IPS-18a (cell line): ENCODE data around the gene DACH2.

ENCODE experiments used
- H3K27ac ChIP-seq: one replicate; pipeline ENCODE4 v1.5.1; 2013; ENCODE audit warnings: low read length
- H3K27me3 ChIP-seq: one replicate; pipeline ENCODE4 v1.6.1; 2013; ENCODE audit warnings: mild to moderate bottlenecking, low read length; ENCODE audit not compliant: control insufficient read depth, insufficient read depth
- H3K36me3 ChIP-seq: one replicate; pipeline ENCODE4 v1.6.1; 2013; ENCODE audit warnings: low read depth, low read length; ENCODE audit not compliant: control insufficient read depth
- H3K4me1 ChIP-seq: one replicate; pipeline ENCODE4 v1.6.1; 2013; ENCODE audit warnings: low read depth, low read length; ENCODE audit not compliant: control insufficient read depth
- H3K4me3 ChIP-seq: one replicate; pipeline ENCODE4 v1.5.1; 2013; ENCODE audit warnings: low read length
- H3K9ac ChIP-seq: one replicate; pipeline ENCODE4 v1.6.1; 2013; ENCODE audit warnings: mild to moderate bottlenecking, low read length, moderate library complexity
- H3K9me3 ChIP-seq: one replicate; pipeline ENCODE4 v1.6.1; 2013; ENCODE audit warnings: low read depth, low read length; ENCODE audit not compliant: control insufficient read depth

DACH2 gene

DNA sequence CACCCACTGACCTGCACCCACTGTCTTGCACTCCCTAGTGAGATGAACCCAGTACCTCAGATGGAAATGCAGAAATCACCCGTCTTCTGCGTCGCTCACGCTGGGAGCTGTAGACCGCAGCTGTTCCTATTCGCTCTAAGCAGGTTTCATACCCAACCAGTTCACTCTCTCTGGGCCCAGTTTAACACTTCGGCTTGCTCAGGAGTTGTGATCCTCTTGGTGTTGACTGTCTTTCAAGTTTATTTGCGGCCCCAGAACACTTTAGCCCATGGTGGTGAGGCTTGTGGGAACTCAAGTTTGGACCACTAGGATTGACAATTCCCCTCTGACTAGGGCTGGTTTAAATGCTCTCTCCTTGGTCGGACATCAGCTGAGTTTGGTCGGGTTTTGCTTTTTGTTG is 147.0 kb downstream of the DACH2 start:
- Histone ChIP-seq H3K27ac (no peak overlapping the region), H3K9me3 (no peaks in the 10 kb centered on the region), H3K4me1 (peaks cover 3% of the 10 kb centered on the region), H3K27me3 (no peaks in the 10 kb centered on the region), H3K36me3 (no peaks in the 10 kb centered on the region), H3K4me3 (no peak overlapping the region), H3K9ac (no peak overlapping the region)

DNA sequence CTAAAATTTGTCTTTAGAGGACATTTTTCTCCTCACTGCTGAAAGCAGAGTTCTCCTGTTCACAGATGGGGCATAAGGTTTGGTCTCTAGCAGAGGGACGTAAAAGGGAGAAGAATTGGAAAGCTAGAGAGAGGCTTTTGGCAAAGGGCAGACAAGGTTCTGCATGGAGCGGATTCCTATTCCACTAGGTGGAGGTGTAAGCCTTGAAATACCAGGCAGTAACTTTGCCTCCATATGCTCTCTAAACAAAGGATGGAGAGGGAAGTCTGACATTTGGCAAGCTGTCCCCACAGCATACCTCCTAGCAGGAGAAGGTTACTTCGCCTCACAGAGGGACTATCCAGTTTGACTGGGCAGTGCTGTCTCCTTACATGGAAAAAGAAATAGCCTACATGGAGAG is 174.7 kb downstream of the DACH2 start:
- no peak overlapping the region for H3K27ac ChIP-seq
- H3K4me3 ChIP-seq, result no peak overlapping the region
- peaks cover 43% of the 10 kb centered on the region for H3K9me3 ChIP-seq
- no peaks in the 10 kb centered on the region for H3K27me3 ChIP-seq
- H3K4me1 ChIP-seq, result no peaks in the 10 kb centered on the region
- H3K9ac ChIP-seq, result no peak overlapping the region
- no peaks in the 10 kb centered on the region for H3K36me3 ChIP-seq

DNA sequence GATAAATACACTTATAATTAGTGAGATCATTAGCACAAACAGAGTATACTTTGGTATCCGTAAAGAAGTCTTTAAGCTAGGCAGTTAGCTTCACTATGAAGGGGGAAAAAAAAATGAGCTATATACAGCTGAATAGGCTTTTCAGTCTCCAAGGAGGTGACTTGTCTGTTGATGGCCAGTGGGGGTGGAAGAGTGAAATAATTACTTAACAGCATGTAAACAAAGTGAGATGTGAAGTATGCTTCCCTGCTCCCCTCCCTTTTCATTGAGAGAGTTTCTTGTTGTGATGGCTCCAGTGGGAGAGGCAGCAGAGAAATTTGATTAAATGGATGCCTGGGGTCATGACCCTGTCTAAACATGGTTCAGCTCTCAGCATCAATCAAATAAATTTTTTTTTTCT is 180.9 kb downstream of the DACH2 start:
- Histone ChIP-seq H3K9me3 (peaks cover 2% of the 10 kb centered on the region), H3K27me3 (no peaks in the 10 kb centered on the region), H3K27ac (no peak overlapping the region), H3K4me3 (no peak overlapping the region), H3K36me3 (no peaks in the 10 kb centered on the region), H3K4me1 (no peaks in the 10 kb centered on the region), H3K9ac (no peak overlapping the region)

DNA sequence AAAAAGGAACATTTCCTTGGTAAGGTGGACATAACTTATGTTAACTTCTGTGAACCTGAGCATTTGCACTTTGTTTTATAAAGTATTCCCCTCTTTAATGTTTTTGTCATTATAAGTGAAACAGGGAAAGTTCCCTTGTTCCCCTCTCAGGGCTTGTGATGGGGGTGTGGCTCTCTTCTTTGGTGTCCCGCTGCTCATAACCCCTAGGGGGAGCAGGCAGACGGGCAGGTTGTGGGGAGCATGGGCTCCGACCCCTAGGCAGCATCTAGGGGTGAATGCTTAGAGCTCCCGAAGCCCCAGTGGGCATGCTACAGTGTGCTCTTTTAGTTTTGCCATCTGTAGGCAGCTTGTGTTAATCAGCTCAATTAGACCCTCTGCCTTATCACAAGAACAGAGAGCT is 200.4 kb downstream of the DACH2 start:
- no peaks in the 10 kb centered on the region for H3K27me3 ChIP-seq

DNA sequence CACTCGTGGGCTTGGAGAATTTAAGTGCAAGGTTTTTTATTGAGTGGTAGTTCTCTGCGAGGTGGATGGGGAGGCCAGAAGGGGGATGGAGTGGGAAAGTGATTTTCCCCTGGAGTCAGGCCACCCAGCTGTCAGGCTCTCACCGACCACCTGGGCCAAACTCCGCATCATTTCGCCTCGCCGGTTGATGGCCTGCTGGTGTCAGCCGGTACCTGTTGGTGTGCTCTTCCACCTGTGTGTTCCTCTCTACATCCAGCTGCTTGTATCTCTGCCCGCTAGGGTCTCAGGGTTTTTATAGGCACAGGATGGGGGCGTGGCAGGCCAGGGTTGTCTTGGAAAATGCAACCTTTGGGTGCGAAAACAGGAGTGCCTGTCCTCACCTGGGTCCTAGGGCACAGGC is 200.9 kb downstream of the DACH2 start:
- no peak overlapping the region for H3K27ac ChIP-seq
- H3K9ac ChIP-seq, result no peak overlapping the region
- H3K4me3 ChIP-seq, result no peak overlapping the region
- H3K27me3 ChIP-seq, result no peaks in the 10 kb centered on the region
- H3K4me1 ChIP-seq, result no peaks in the 10 kb centered on the region
- H3K36me3 ChIP-seq, result no peaks in the 10 kb centered on the region
- H3K9me3 ChIP-seq, result no peaks in the 10 kb centered on the region

More for the DNA sequence above, 200.4 kb downstream of the DACH2 start:
- no peak overlapping the region for H3K9ac ChIP-seq
- no peaks in the 10 kb centered on the region for H3K36me3 ChIP-seq
- H3K4me1 ChIP-seq, result no peaks in the 10 kb centered on the region
- H3K27ac ChIP-seq, result no peak overlapping the region
- H3K4me3 ChIP-seq, result no peak overlapping the region
- no peaks in the 10 kb centered on the region for H3K9me3 ChIP-seq

DNA sequence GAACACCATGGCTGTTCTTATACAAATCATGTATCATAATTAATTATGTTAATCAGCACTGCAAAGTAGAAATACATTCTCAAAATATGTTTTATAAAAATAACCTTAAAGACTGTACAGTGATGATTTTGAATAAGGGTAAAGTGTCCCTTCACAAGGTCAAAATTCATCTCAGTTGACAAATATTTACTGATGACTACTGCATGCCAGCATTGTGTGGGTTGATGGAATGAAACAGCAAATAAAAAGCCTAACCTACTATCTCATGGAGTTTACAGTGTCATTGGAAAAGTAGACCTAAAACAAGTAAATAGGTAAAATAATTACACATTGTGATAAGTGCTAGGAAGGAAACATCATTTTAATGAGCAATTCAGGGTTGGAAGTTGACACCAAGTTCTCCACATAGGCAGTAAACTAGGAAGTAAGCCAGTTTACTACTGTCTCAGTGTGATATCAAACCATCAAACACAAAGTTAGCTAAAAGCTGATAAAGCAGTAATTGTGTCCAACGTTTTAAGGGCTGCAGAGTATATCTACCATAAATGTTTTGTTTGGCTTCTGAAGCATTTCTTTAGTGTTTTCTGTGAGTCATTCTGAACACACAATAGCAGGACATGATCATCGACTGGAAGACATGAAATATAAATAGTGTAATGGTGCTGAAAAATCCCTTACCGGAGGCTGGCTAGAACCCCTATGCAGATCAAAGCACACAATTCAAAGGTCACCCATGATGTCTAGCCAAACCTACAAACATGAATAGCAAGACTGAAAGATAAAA is 221.8 kb downstream of the DACH2 start:
- no peaks in the 10 kb centered on the region for H3K27me3 ChIP-seq
- no peak overlapping the region for H3K4me3 ChIP-seq
- H3K27ac ChIP-seq, result no peak overlapping the region
- H3K36me3 ChIP-seq, result no peaks in the 10 kb centered on the region
- H3K4me1 ChIP-seq, result no peaks in the 10 kb centered on the region
- H3K9ac ChIP-seq, result no peak overlapping the region
- no peaks in the 10 kb centered on the region for H3K9me3 ChIP-seq

DNA sequence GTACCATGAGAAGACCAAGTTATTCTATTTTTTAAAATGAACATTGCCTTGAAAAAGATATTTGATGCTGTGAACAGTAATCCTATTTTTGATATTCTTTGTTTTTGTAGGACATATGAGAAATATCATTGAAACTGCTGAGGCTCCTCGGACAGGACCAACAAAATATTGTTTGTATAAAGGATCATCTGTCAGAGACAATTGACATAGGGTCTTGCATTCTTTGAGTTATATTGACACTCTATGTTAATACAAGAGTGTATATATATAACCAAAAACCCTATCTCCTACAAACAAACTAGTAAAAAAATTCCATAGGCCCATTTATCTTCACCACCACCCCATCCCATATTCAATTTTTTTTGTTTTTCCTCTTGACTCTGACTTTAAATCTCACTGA is 222.7 kb downstream of the DACH2 start:
- Histone ChIP-seq H3K9ac (no peak overlapping the region), H3K36me3 (no peaks in the 10 kb centered on the region), H3K27me3 (no peaks in the 10 kb centered on the region), H3K9me3 (no peaks in the 10 kb centered on the region), H3K4me1 (no peaks in the 10 kb centered on the region), H3K4me3 (no peak overlapping the region), H3K27ac (no peak overlapping the region)

DNA sequence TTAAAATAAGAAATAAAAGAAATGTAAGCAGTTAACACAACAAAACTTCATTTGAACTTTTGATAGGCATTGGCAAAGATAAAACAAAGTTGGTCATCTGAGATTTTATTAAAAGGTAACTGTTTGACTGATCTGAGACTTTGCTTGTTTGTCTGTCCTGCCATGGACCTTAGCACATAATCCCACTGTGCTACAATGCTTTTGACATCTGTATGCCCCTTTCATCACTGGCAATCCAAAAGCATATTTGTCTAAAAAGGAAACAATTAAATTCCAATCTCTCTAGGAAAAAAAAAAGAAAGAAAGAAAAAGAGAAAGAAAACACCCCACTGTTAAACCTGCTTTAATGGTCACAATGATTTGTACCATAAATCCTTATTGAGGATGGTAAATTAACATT is 231.0 kb downstream of the DACH2 start:
- Histone ChIP-seq H3K9ac (no peak overlapping the region), H3K27me3 (no peaks in the 10 kb centered on the region)

DNA sequence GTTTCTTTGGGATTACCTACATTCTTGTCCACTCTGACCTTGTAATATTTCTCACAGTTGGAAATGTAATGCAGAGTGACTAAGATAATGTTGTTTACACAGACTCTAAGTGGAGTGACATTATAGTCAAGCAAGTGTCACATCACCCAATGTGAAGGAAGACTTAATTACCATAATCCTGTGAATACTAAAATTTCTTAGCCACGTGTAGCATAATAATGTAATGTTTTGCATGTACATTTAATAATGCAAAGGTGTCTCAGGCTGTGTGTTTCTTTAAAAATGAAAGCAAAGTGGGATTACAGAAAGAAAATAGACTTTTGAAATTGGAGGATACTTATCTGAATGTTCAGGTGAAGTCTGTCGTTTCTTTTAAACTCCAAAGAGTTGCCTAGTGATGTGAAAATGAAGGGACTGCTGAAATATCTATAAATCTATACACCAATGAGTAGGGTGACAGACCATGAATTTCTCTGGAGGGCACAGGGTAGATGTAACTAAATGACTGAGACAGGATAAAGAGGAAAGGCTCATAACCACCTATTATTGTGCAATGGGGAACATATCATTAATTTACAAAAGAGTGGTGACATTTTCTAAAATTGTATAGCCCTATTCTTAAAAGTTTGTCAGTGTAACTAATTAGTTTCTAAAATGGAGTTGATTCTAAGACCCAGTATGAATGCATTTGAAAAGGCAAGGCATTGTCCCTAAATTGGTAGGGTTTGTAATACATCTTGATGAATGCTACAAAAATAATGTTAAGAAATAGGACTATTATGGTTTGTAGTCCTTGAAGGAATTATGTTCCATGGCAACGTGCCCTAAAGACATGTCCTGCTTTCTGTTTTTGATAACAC is 235.7 kb downstream of the DACH2 start:
- H3K4me3 ChIP-seq, result no peak overlapping the region
- H3K9ac ChIP-seq, result no peak overlapping the region
- no peaks in the 10 kb centered on the region for H3K36me3 ChIP-seq
- H3K9me3 ChIP-seq, result no peaks in the 10 kb centered on the region
- H3K27ac ChIP-seq, result no peak overlapping the region
- peaks cover 12% of the 10 kb centered on the region for H3K4me1 ChIP-seq
- no peaks in the 10 kb centered on the region for H3K27me3 ChIP-seq

More for the DNA sequence above, 231.0 kb downstream of the DACH2 start:
- H3K36me3 ChIP-seq, result no peaks in the 10 kb centered on the region
- H3K4me3 ChIP-seq, result no peak overlapping the region
- no peaks in the 10 kb centered on the region for H3K9me3 ChIP-seq
- peaks cover 7% of the 10 kb centered on the region for H3K4me1 ChIP-seq
- no peak overlapping the region for H3K27ac ChIP-seq

DNA sequence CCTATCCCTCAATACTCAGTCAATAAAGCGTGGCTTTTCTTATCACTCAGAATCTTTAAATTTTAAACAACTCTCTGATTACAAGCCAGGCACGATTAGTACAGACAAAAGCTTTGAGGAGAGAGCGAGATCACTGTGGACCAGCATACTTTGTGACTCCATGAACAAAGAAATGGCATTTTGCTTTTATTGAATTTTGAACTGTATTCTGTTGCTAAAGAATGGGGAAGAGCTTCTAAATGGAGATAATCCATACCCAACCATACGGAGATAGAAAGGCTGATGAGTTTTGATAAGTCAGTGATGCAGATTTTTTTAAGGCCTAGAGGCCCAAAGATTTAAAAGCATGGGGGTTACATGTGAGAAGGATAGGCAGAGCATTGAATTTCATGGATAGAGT is 259.1 kb downstream of the DACH2 start:
- Histone ChIP-seq H3K4me1 (no peaks in the 10 kb centered on the region), H3K36me3 (no peaks in the 10 kb centered on the region), H3K27ac (no peak overlapping the region), H3K4me3 (no peak overlapping the region), H3K9me3 (peaks cover 3% of the 10 kb centered on the region), H3K9ac (no peak overlapping the region), H3K27me3 (no peaks in the 10 kb centered on the region)

DNA sequence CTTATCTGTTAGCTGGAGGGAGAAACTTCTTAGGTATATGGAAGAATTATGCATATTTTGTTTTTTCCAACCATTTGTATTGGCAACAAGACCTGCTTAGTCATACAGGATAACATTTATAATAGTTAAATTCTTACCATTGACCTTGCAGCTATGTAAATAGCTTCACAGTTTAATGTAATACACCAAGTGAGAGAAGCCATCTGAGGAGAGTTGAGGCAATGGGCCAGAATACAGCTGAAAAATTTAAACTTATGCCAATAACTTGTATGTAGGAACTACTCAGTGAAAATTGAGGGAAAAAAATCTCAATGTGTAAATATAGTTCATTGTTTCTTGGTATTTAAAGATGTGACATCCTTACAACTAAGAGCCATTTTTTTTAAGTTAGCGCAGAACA is 273.5 kb downstream of the DACH2 start:
- no peaks in the 10 kb centered on the region for H3K27me3 ChIP-seq
- H3K27ac ChIP-seq, result no peak overlapping the region
- no peak overlapping the region for H3K4me3 ChIP-seq
- no peak overlapping the region for H3K9ac ChIP-seq
- H3K36me3 ChIP-seq, result no peaks in the 10 kb centered on the region
- H3K9me3 ChIP-seq, result no peaks in the 10 kb centered on the region
- no peaks in the 10 kb centered on the region for H3K4me1 ChIP-seq
